Endothelial cell of umbilical vein (primary cell): ENCODE results near the gene XPO6. TPM values are rescaled to one million over a fixed set of nuclear protein-coding genes. Genes with fewer than 3 reads are reported as not detected.

Source experiments
- BruUV-seq: library from RNA; stranded (reverse); fragments of 400-500 nt; replicated peaks from 2 replicates; lab custom pipeline; 2021; lab: Mats Ljungman, UMichigan
- CTCF ChIA-PET: fragments of 300-600, 350-600 bp; sonication (Branson Sonifier 250); formaldehyde crosslinking; loops from one replicate; lab custom pipeline; 2021; ENCODE audit warnings: antibody characterized with exemption, inconsistent platforms; lab: Charles Lee
- POLR2A ChIA-PET: fragments of 300-600, 350-600 bp; sonication (Branson Sonifier 250); formaldehyde crosslinking; loops from one replicate; lab custom pipeline; 2021; ENCODE audit warnings: antibody characterized with exemption, inconsistent platforms; lab: Charles Lee
- DNase-seq: peaks from one replicate; pipeline ENCODE4 v3.0.0-alpha.2; 2011; ENCODE audit warnings: low read depth, low spot score
- FAIRE-seq: peaks from 2 replicates; lab custom pipeline; 2011; peaks lifted over from hg19 to GRCh38; lab: Jason Lieb, UNC
- H2AFZ ChIP-seq: 2 replicates; pipeline ENCODE4 v1.6.0; 2012; ENCODE audit warnings: low read depth, low read length, control low read depth, inconsistent platforms
- H3K27ac ChIP-seq: 2 replicates; pipeline ENCODE4 v1.5.1; 2011; ENCODE audit warnings: low read depth, mild to moderate bottlenecking, control low read depth, low read length, moderate library complexity; ENCODE audit not compliant: insufficient read depth
- H3K27me3 ChIP-seq, 2 experiments: 2 replicates each; pipeline versions ENCODE4 v1.6.0 to v1.6.1; 2011; ENCODE audit warnings: low read length in 2 of 2, mixed read lengths in 1 of 2; ENCODE audit not compliant: control insufficient read depth in 2 of 2, insufficient read depth in 2 of 2
- H3K36me3 ChIP-seq, 2 experiments: 2 replicates in 1 of 2; 3 replicates in 1 of 2; pipeline ENCODE4 v1.5.1; 2011; ENCODE audit warnings: low read length in 2 of 2, mild to moderate bottlenecking in 1 of 2, moderate library complexity in 1 of 2; ENCODE audit not compliant: control insufficient read depth in 2 of 2, insufficient read depth in 2 of 2; ENCODE audit errors: extremely low read depth in 1 of 2
- H3K4me1 ChIP-seq: 3 replicates; pipeline ENCODE4 v1.5.1; 2011; ENCODE audit warnings: mild to moderate bottlenecking, low read length; ENCODE audit not compliant: control insufficient read depth, insufficient read depth; ENCODE audit errors: extremely low read depth
- H3K4me2 ChIP-seq: 2 replicates; pipeline ENCODE4 v1.6.1; 2011; ENCODE audit warnings: low read length, control low read depth, mixed read lengths; ENCODE audit not compliant: insufficient read depth
- H3K4me3 ChIP-seq, 3 experiments: fragments of 200-600 bp in 1 of 3; sonication (generic), shearing (Covaris generic) in 1 of 3; replicated peaks in 1 of 3; 2 replicates each; pipeline ENCODE4 v1.5.1; 2011 to 2016; ENCODE audit warnings: control low read depth in 3 of 3, low read length in 3 of 3, mild to moderate bottlenecking in 2 of 3, inconsistent platforms in 1 of 3, low read depth in 1 of 3, moderate library complexity in 1 of 3; ENCODE audit not compliant: insufficient read depth in 1 of 3
- H3K79me2 ChIP-seq: 2 replicates; pipeline ENCODE4 v1.6.0; 2012; ENCODE audit warnings: low read length, inconsistent platforms; ENCODE audit not compliant: control insufficient read depth, insufficient read depth
- H3K9ac ChIP-seq: replicated peaks from 2 replicates; pipeline ENCODE3; 2011; ENCODE audit warnings: low read length, control low read depth; ENCODE audit not compliant: insufficient read depth; ENCODE audit errors: extremely low read depth
- H3K9me1 ChIP-seq: replicated peaks from 3 replicates; pipeline ENCODE4 v1.6.0; 2011; ENCODE audit warnings: mild to moderate bottlenecking, low read length; ENCODE audit not compliant: control insufficient read depth, insufficient read depth; ENCODE audit errors: extremely low read depth
- H3K9me3 ChIP-seq: replicated peaks from 2 replicates; pipeline ENCODE4 v1.5.1; 2012; ENCODE audit warnings: low read length, inconsistent platforms; ENCODE audit not compliant: control insufficient read depth, insufficient read depth
- H4K20me1 ChIP-seq: replicated peaks from 2 replicates; pipeline ENCODE3; 2011; ENCODE audit warnings: mild to moderate bottlenecking, low read length; ENCODE audit not compliant: control insufficient read depth, insufficient read depth; ENCODE audit errors: extremely low read depth
- CTCF ChIP-seq, 2 donors: IDR thresholded peaks; 1 replicate in 1 of 2; 2 replicates in 1 of 2; pipeline ENCODE4 v1.5.1; 2011; ENCODE audit warnings: low read length in 2 of 2, mild to moderate bottlenecking in 2 of 2, moderate library complexity in 2 of 2, control low read depth in 1 of 2, inconsistent platforms in 1 of 2, low read depth in 1 of 2; ENCODE audit not compliant: insufficient read depth in 1 of 2; ENCODE audit errors: extremely low read depth in 1 of 2
- EZH2 ChIP-seq: IDR thresholded peaks from 2 replicates; pipeline ENCODE4 v1.6.1; 2012; ENCODE audit warnings: borderline replicate concordance, low read depth, mild to moderate bottlenecking, moderate library complexity, low read length, inconsistent platforms; ENCODE audit not compliant: severe bottlenecking
- FOS ChIP-seq: IDR thresholded peaks from 2 replicates; pipeline ENCODE4 v1.6.1; 2011; ENCODE audit warnings: mild to moderate bottlenecking, low read length, moderate library complexity, borderline replicate concordance; ENCODE audit not compliant: insufficient read depth
- GATA2 ChIP-seq: IDR thresholded peaks from 2 replicates; pipeline ENCODE4 v1.7.0; 2011; ENCODE audit warnings: low read depth, mild to moderate bottlenecking, moderate library complexity, mixed read lengths, low read length; ENCODE audit not compliant: insufficient read length, insufficient read depth
- JUN ChIP-seq: IDR thresholded peaks from 2 replicates; pipeline ENCODE4 v1.6.1; 2011; ENCODE audit warnings: borderline replicate concordance, low read depth; ENCODE audit not compliant: insufficient read length, insufficient read depth
- MAX ChIP-seq: IDR thresholded peaks from 2 replicates; pipeline ENCODE4 v1.6.1; 2011; ENCODE audit not compliant: insufficient read depth, insufficient read length
- MYC ChIP-seq: IDR thresholded peaks from one replicate; pipeline ENCODE4 v1.6.1; 2011; ENCODE audit warnings: mild to moderate bottlenecking, low read depth, low read length
- POLR2A ChIP-seq: IDR thresholded peaks from 2 replicates; pipeline ENCODE4 v1.6.1; 2012; ENCODE audit warnings: low read depth, mild to moderate bottlenecking, control low read depth, low read length
- POLR2AphosphoS5 ChIP-seq: IDR thresholded peaks from 2 replicates; pipeline ENCODE4 v1.6.1; 2012; ENCODE audit warnings: low read depth, mild to moderate bottlenecking, control low read depth, low read length, moderate library complexity; ENCODE audit not compliant: insufficient read depth
- dilution Hi-C: fragments of 300-500 bp; cut with MboI; formaldehyde crosslinking; loops from one replicate; pipeline ENCODE4 v1.15.0; 2019; ENCODE audit warnings: low sequenced_read_pairs; ENCODE audit not compliant: extremely low pct_ligation_motif_present
- intact Hi-C: fragments of 100-400 bp; cut with micrococcal nuclease; formaldehyde crosslinking; loops from one replicate; pipeline ENCODE4 v1.10.0; 2022
- polyA plus RNA-seq, 4 experiments: library from polyadenylated mRNA; depleted of rRNA in 3 of 4; stranded (reverse) in 3 of 4; unstranded in 1 of 4; fragments of >200 nt; gene quantifications; 2 replicates each; pipeline versions ENCODE4 v1.2.1 to v1.2.3, GENCODE V29; 2011 to 2012; ENCODE audit warnings: missing spikeins in 1 of 4
- total RNA-seq: library from RNA; stranded (reverse); gene quantifications from 2 replicates; pipeline ENCODE4 v1.2.3, GENCODE V29; 2021

Gene XPO6
- total and polyA plus RNA-seq, 2 donors (not counting 3 experiments of a cell fraction or from before 2014, with no cell fraction given) = 170 to 272 TPM

GRCh38 chr16:28205117-28205899 lies 6.5 kb downstream of the XPO6 start:
- no peaks in the 10 kb centered on the region for H3K9me3 ChIP-seq
- POLR2A ChIA-PET = interaction anchor here (0.7 kb wide), 1 partner anchor 287 kb away, joined by 3 read pairs; the partner anchor contains the start of gene CLN3

More at GRCh38 chr16:28205117-28205899, 6.5 kb downstream of the XPO6 start:
- H3K4me3 ChIP-seq = no peak overlapping the region
- no peak overlapping the region for H3K9ac ChIP-seq
- no peaks in the 10 kb centered on the region for H3K27me3 ChIP-seq
- peaks cover 24% of the 10 kb centered on the region for H3K4me1 ChIP-seq
- FAIRE-seq (no peak), DNase-seq (no peak)
- no peak overlapping the region for H3K4me2 ChIP-seq
- TF ChIP-seq CTCF (IDR thresholded peaks at IDR 0.05; ENCODE audit: extremely low read depth in 1 of 2, insufficient read depth in 1 of 2, low read depth in 1 of 2, low read length in 2 of 2) = no peak
- no peak for TF ChIP-seq POLR2A
- no peak for TF ChIP-seq JUN
- no peak for TF ChIP-seq FOS
- TF ChIP-seq MAX = no peak
- no peak for TF ChIP-seq MYC
- TF ChIP-seq GATA2 = no peak
- TF ChIP-seq EZH2 = no peak
- no peak for TF ChIP-seq POLR2AphosphoS5
- H4K20me1 ChIP-seq = no peaks in the 10 kb centered on the region
- H3K9me1 ChIP-seq = no peaks in the 10 kb centered on the region
- peaks cover 11 to 25% of the 10 kb centered on the region in 2 experiments for H3K36me3 ChIP-seq
- dilution Hi-C loops = no loop called here
- no peak overlapping the region for H2AFZ ChIP-seq
- H3K27ac ChIP-seq = no peak overlapping the region
- CTCF ChIA-PET = interaction anchor here (1.3 to 1.8 kb wide), 2 partner anchors 11 to 12 kb away, joined by 3 to 9 read pairs; no protein-coding TSS in a partner anchor
- intact Hi-C loops = loop anchor here (5.0 kb wide), 1 partner anchor 43 kb away; no protein-coding TSS in a partner anchor
- H3K79me2 ChIP-seq = peaks cover 95% of the 10 kb centered on the region
- BruUV-seq = no TSS peak
